H1 (cell line): ENCODE results near the gene SOX4. TPM values are rescaled to one million over a fixed set of nuclear protein-coding genes. Genes with fewer than 3 reads are reported as not detected.

Experiments used
- CTCF ChIA-PET: fragments of 300-600 bp; sonication (Branson Sonifier 250); formaldehyde crosslinking; loops from one replicate; lab custom pipeline; 2021; ENCODE audit not compliant: partially characterized antibody; lab: Charles Lee
- POLR2A ChIA-PET: fragments of 300-600 bp; sonication (Branson Sonifier 250); formaldehyde crosslinking; loops from one replicate; lab custom pipeline; 2021; ENCODE audit warnings: inconsistent platforms; ENCODE audit not compliant: partially characterized antibody; lab: Charles Lee
- DNase-seq, 2 experiments: peaks; one replicate each; pipeline versions ENCODE4 v3.0.0 to v3.0.0-alpha.2; 2010 to 2022; ENCODE audit warnings: low spot score in 2 of 2, low read depth in 1 of 2, mixed read lengths in 1 of 2
- FAIRE-seq: peaks from 2 replicates; lab custom pipeline; 2011; peaks lifted over from hg19 to GRCh38; lab: Jason Lieb, UNC
- H2AFZ ChIP-seq: 2 replicates; pipeline ENCODE4 v1.8.1; 2012; ENCODE audit warnings: low read length, inconsistent platforms
- H2AK5ac ChIP-seq: 2 replicates; pipeline ENCODE4 v1.6.1; 2013; ENCODE audit warnings: low read depth, low read length
- H2BK120ac ChIP-seq: replicated peaks from 2 replicates; pipeline ENCODE3; 2013; ENCODE audit warnings: low read depth, low read length, inconsistent platforms
- H2BK12ac ChIP-seq: 2 replicates; pipeline ENCODE4 v1.6.1; 2013; ENCODE audit warnings: low read depth, low read length
- H2BK15ac ChIP-seq: 2 replicates; pipeline ENCODE4 v1.6.1; 2013; ENCODE audit warnings: low read length
- H2BK20ac ChIP-seq: 2 replicates; pipeline ENCODE4 v1.6.1; 2013; ENCODE audit warnings: low read length
- H2BK5ac ChIP-seq: 2 replicates; pipeline ENCODE4 v1.6.1; 2013; ENCODE audit warnings: low read depth, low read length
- H3K14ac ChIP-seq: 2 replicates; pipeline ENCODE4 v1.6.1; 2013; ENCODE audit warnings: inconsistent platforms; ENCODE audit not compliant: insufficient read length
- H3K18ac ChIP-seq: 2 replicates; pipeline ENCODE4 v1.6.1; 2013; ENCODE audit warnings: low read length; ENCODE audit errors: extremely low read depth
- H3K23ac ChIP-seq: 2 replicates; pipeline ENCODE4 v1.6.1; 2013; ENCODE audit warnings: inconsistent platforms; ENCODE audit not compliant: insufficient read length
- H3K23me2 ChIP-seq: 2 replicates; pipeline ENCODE4 v1.6.1; 2013; ENCODE audit warnings: low read depth, low read length
- H3K27ac ChIP-seq: 2 replicates; pipeline ENCODE4 v1.6.1; 2011; ENCODE audit warnings: low read depth, low read length, inconsistent platforms
- H3K27me3 ChIP-seq, 4 experiments: replicated peaks in 1 of 4; 1 replicate in 1 of 4; 2 replicates in 3 of 4; pipeline versions ENCODE4 v1.6.1 to v1.8.1; 2011 to 2013; ENCODE audit warnings: low read length in 3 of 4, mild to moderate bottlenecking in 3 of 4, inconsistent platforms in 2 of 4, mixed read lengths in 2 of 4, moderate library complexity in 1 of 4; ENCODE audit not compliant: control insufficient read depth in 3 of 4, insufficient read depth in 3 of 4; ENCODE audit errors: extremely low read depth in 1 of 4
- H3K36me3 ChIP-seq, 4 experiments: 2 replicates each; pipeline versions ENCODE4 v1.6.1 to v1.8.1; 2011 to 2013; ENCODE audit warnings: mild to moderate bottlenecking in 4 of 4, low read length in 3 of 4, moderate library complexity in 2 of 4, control low read depth in 1 of 4, inconsistent platforms in 1 of 4; ENCODE audit not compliant: insufficient read depth in 4 of 4, control insufficient read depth in 2 of 4
- H3K4ac ChIP-seq: replicated peaks from 2 replicates; pipeline ENCODE3; 2013; ENCODE audit warnings: low read length, low read depth, mixed read lengths, inconsistent platforms; ENCODE audit not compliant: insufficient read length
- H3K4me1 ChIP-seq, 4 experiments: replicated peaks in 1 of 4; 1 replicate in 1 of 4; 2 replicates in 3 of 4; pipeline versions ENCODE4 v1.6.1 to v1.8.1; 2011 to 2013; ENCODE audit warnings: low read length in 3 of 4, inconsistent platforms in 2 of 4, mixed read lengths in 1 of 4; ENCODE audit not compliant: insufficient read depth in 4 of 4, control insufficient read depth in 3 of 4
- H3K4me2 ChIP-seq, 2 experiments: 2 replicates each; pipeline versions ENCODE4 v1.6.1 to v1.8.1; 2011 to 2013; ENCODE audit warnings: low read depth in 2 of 2, low read length in 2 of 2, control low read depth in 1 of 2, inconsistent platforms in 1 of 2, mild to moderate bottlenecking in 1 of 2; ENCODE audit not compliant: insufficient read depth in 1 of 2
- H3K4me3 ChIP-seq, 4 experiments: fragments of 200-600, 300-600 bp in 1 of 4; sonication (generic), shearing (Covaris generic), sonication (Bioruptor Twin) in 1 of 4; 2 replicates each; pipeline versions ENCODE4 v1.5.1 to v1.8.1; 2011 to 2016; ENCODE audit warnings: low read length in 4 of 4, low read depth in 3 of 4, control low read depth in 2 of 4, inconsistent platforms in 2 of 4, mild to moderate bottlenecking in 2 of 4, mixed read lengths in 1 of 4, moderate library complexity in 1 of 4; ENCODE audit not compliant: insufficient read depth in 2 of 4; ENCODE audit errors: extremely low read depth in 1 of 4
- H3K56ac ChIP-seq: replicated peaks from 2 replicates; pipeline ENCODE3; 2013; ENCODE audit warnings: low read depth, mild to moderate bottlenecking, mixed read lengths, low read length, inconsistent platforms; ENCODE audit not compliant: insufficient read length
- H3K79me1 ChIP-seq: 2 replicates; pipeline ENCODE4 v1.6.1; 2013; ENCODE audit warnings: low read depth, low read length, control low read depth
- H3K79me2 ChIP-seq, 2 experiments: 2 replicates each; pipeline versions ENCODE4 v1.6.1 to v1.8.1; 2012 to 2013; ENCODE audit warnings: low read length in 2 of 2, mild to moderate bottlenecking in 2 of 2, inconsistent platforms in 1 of 2; ENCODE audit not compliant: insufficient read depth in 2 of 2, control insufficient read depth in 1 of 2
- H3K9ac ChIP-seq, 4 experiments: replicated peaks in 1 of 4; 1 replicate in 1 of 4; 2 replicates in 3 of 4; pipeline versions ENCODE4 v1.6.1 to v1.8.1; 2011 to 2013; ENCODE audit warnings: low read depth in 3 of 4, low read length in 3 of 4, control low read depth in 2 of 4, mild to moderate bottlenecking in 2 of 4, moderate library complexity in 2 of 4, inconsistent platforms in 1 of 4; ENCODE audit errors: extremely low read depth in 1 of 4
- H3K9me3 ChIP-seq, 2 experiments: 2 replicates each; pipeline versions ENCODE4 v1.6.1 to v1.8.1; 2012 to 2013; ENCODE audit warnings: mild to moderate bottlenecking in 2 of 2, moderate library complexity in 2 of 2, control low read depth in 1 of 2, inconsistent platforms in 1 of 2, low read depth in 1 of 2, low read length in 1 of 2, mixed read lengths in 1 of 2; ENCODE audit not compliant: insufficient read depth in 2 of 2
- H4K20me1 ChIP-seq, 2 experiments: replicated peaks in 1 of 2; 2 replicates each; pipeline versions ENCODE3 to v1.8.1; 2011 to 2013; ENCODE audit warnings: inconsistent platforms in 2 of 2, low read length in 2 of 2, mild to moderate bottlenecking in 1 of 2; ENCODE audit not compliant: insufficient read depth in 2 of 2, control insufficient read depth in 1 of 2
- H4K5ac ChIP-seq: 2 replicates; pipeline ENCODE4 v1.6.1; 2013; ENCODE audit warnings: low read length, low read depth, mixed read lengths, inconsistent platforms; ENCODE audit not compliant: insufficient read length
- H4K8ac ChIP-seq: 2 replicates; pipeline ENCODE4 v1.8.0; 2013; ENCODE audit warnings: mild to moderate bottlenecking, moderate library complexity, low read length, inconsistent platforms; ENCODE audit not compliant: insufficient read depth; ENCODE audit errors: extremely low read depth
- H4K91ac ChIP-seq: replicated peaks from 2 replicates; pipeline ENCODE3; 2013; ENCODE audit warnings: low read length, mixed read lengths, inconsistent platforms; ENCODE audit not compliant: insufficient read length
- BRCA1 ChIP-seq: IDR thresholded peaks from 2 replicates; pipeline ENCODE4 v1.6.1; 2012; ENCODE audit warnings: low read depth, low read length, improper control_type of control experiment
- CBX8 ChIP-seq: fragments of 300-800, 300-1000 bp; sonication (generic); IDR thresholded peaks from 2 replicates; pipeline ENCODE4 v1.7.1; 2016; ENCODE audit warnings: low read depth, low read length, borderline replicate concordance
- CHD1 ChIP-seq: IDR thresholded peaks from 2 replicates; pipeline ENCODE4 v1.6.1; 2012; ENCODE audit warnings: low read depth, low read length, improper control_type of control experiment
- CHD2 ChIP-seq: IDR thresholded peaks from 2 replicates; pipeline ENCODE4 v1.6.1; 2012; ENCODE audit warnings: low read length, improper control_type of control experiment
- EGR1 ChIP-seq: IDR thresholded peaks from 2 replicates; pipeline ENCODE4 v1.6.1; 2011; ENCODE audit warnings: low read depth, low read length, borderline replicate concordance
- EZH2 ChIP-seq: fragments of 200-600 bp; sonication (generic); IDR thresholded peaks from 2 replicates; pipeline ENCODE4 v1.7.1; 2012; ENCODE audit warnings: low read depth, mild to moderate bottlenecking, moderate library complexity, low read length, inconsistent platforms; ENCODE audit not compliant: severe bottlenecking
- JUND ChIP-seq: IDR thresholded peaks from 2 replicates; pipeline ENCODE4 v1.6.1; 2011; ENCODE audit warnings: mild to moderate bottlenecking, improper control_type of control experiment, low read length
- KDM4A ChIP-seq: IDR thresholded peaks from one replicate; pipeline ENCODE4 v1.7.1; 2012; ENCODE audit warnings: low read depth, mild to moderate bottlenecking, moderate library complexity, low read length, inconsistent platforms; ENCODE audit not compliant: severe bottlenecking
- KDM5A ChIP-seq: fragments of 200-600 bp; IDR thresholded peaks from 2 replicates; pipeline ENCODE4 v1.7.1; 2012; ENCODE audit warnings: mild to moderate bottlenecking, low read length, inconsistent platforms, mixed read lengths
- POLR2A ChIP-seq, 2 experiments: IDR thresholded peaks; 1 replicate in 1 of 2; 2 replicates in 1 of 2; pipeline ENCODE4 v1.6.1; 2011; ENCODE audit warnings: low read depth in 2 of 2, low read length in 2 of 2, mild to moderate bottlenecking in 2 of 2; ENCODE audit errors: control extremely low read depth in 1 of 2
- SRF ChIP-seq: IDR thresholded peaks from 2 replicates; pipeline ENCODE4 v1.6.1; 2011; ENCODE audit warnings: mild to moderate bottlenecking, low read depth, low read length, moderate library complexity
- TAF1 ChIP-seq: IDR thresholded peaks from 2 replicates; pipeline ENCODE4 v1.6.1; 2011; ENCODE audit warnings: mild to moderate bottlenecking, low read depth, low read length
- TBP ChIP-seq: IDR thresholded peaks from 2 replicates; pipeline ENCODE4 v1.6.1; 2011; ENCODE audit warnings: low read depth, low read length, improper control_type of control experiment
- WGBS, 2 experiments: shearing (Covaris generic) in 1 of 2; methylation state at CpG; one replicate each; pipeline versions ENCODE4 v1.1.6 to v1.1.7; 2013 to 2015; ENCODE audit warnings: low lambda C conversion rate in 2 of 2, mixed read lengths in 2 of 2, inconsistent platforms in 1 of 2, low coverage in 1 of 2, missing lambda C conversion rate in 1 of 2; ENCODE audit not compliant: insufficient replicate concordance in 2 of 2, insufficient coverage in 1 of 2, insufficient read length in 1 of 2; ENCODE audit errors: extremely low coverage in 1 of 2, missing lambda C conversion rate in 1 of 2; 5-methylcytosine and 5-hydroxymethylcytosine counted together
- polyA plus RNA-seq, 7 experiments: library from polyadenylated mRNA; depleted of rRNA in 3 of 7; stranded (reverse) in 5 of 7; unstranded in 2 of 7; fragments of >200 nt in 5 of 7; fragments of 200-250 nt in 2 of 7; gene quantifications; 1 replicate in 5 of 7; 2 replicates in 1 of 7; 4 replicates in 1 of 7; pipeline versions ENCODE4 v1.2.1 to v1.2.3, GENCODE V29; 2011 to 2013; ENCODE audit warnings: missing spikeins in 2 of 7, mixed read lengths in 2 of 7
- total RNA-seq: library from RNA; stranded (reverse); fragmentation: NEBNext Ultra II Directional; extraction: Animal tissue kit (Norgen Biotek cat#: 25700); gene quantifications from 2 replicates; pipeline ENCODE4 v1.2.1, GENCODE V29; 2021
- TF ChIP-seq, protein P1 (sequence below), 3 experiments: IDR thresholded peaks; 1 replicate in 2 of 3; 2 replicates in 1 of 3; pipeline versions ENCODE4 v1.5.1 to v1.6.1; 2011; ENCODE audit warnings: low read length in 3 of 3, mild to moderate bottlenecking in 3 of 3, inconsistent platforms in 2 of 3, low read depth in 1 of 3, moderate library complexity in 1 of 3; ENCODE audit not compliant: insufficient read depth in 1 of 3; ENCODE audit errors: control extremely low read depth in 1 of 3

SOX4 gene
- total and polyA plus RNA-seq, 2 of the 8 experiments (the other 6 are each of a cell fraction or from before 2014, with no cell fraction given) = 14.1 to 169 TPM

DNA sequence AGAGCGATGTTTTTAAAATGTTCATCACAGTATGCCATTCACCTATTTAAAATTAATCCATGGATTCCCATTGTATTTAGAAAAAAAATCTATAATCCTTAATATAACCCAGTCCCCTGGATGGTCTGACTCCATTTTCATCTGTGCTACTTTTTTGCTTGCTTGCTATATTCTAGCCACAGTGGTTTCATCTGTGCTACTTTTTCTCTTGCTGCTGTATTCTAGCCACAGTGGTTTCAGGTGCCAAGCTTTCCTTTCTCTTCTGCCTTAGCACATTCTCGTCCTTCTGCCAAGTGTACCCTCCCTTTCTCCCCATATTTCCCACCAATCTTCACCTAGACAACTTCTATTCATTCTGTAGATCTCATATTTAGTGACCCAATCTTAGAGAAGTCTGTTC, 33.3 kb upstream of the SOX4 start:
- no peak overlapping the region for H3K18ac ChIP-seq
- H2BK15ac ChIP-seq = no peak overlapping the region
- H3K14ac ChIP-seq = no peak overlapping the region
- no peak overlapping the region for H3K4me2 ChIP-seq
- H3K36me3 ChIP-seq = no peaks in the 10 kb centered on the region
- DNase-seq (no peak), FAIRE-seq (no peak)
- no peak overlapping the region for H3K4me3 ChIP-seq
- no peak overlapping the region for H3K9ac ChIP-seq
- no peak overlapping the region; the same call in 1 of the 2 replicates for H2BK20ac ChIP-seq
- no peak overlapping the region for H2BK12ac ChIP-seq
- H3K9me3 ChIP-seq = no peaks in the 10 kb centered on the region
- 79% methylated on average over 2 of the region's 2 CpGs; no CpG with 5 or more reads in 1 of the 2 experiments for WGBS, 2 experiments
- H4K91ac ChIP-seq = no peak overlapping the region
- H3K79me2 ChIP-seq = no peaks in the 10 kb centered on the region
- H3K56ac ChIP-seq = no peak overlapping the region
- ChIA-PET CTCF (interaction anchor here (1.2 to 1.9 kb wide), 2 partner anchors 12 to 38 kb away, joined by 3 to 4 read pairs; no protein-coding TSS in a partner anchor), POLR2A (no interaction called here)
- no peaks in the 10 kb centered on the region for H3K4me1 ChIP-seq
- H4K8ac ChIP-seq = no peak overlapping the region
- no peaks in the 10 kb centered on the region for H3K27me3 ChIP-seq
- H4K20me1 ChIP-seq = no peaks in the 10 kb centered on the region
- no peak overlapping the region for H2AFZ ChIP-seq
- no peaks in the 10 kb centered on the region for H3K23me2 ChIP-seq
- H3K23ac ChIP-seq = no peak overlapping the region
- H3K27ac ChIP-seq = no peak overlapping the region
- no peak overlapping the region for H3K4ac ChIP-seq
- H2AK5ac ChIP-seq = no peak overlapping the region
- H2BK5ac ChIP-seq = no peak overlapping the region
- H2BK120ac ChIP-seq = no peak overlapping the region
- no peak overlapping the region for H4K5ac ChIP-seq
- H3K79me1 ChIP-seq = no peaks in the 10 kb centered on the region
- TF ChIP-seq KDM4A (no peak), CHD2 (no peak), CHD1 (no peak), TAF1 (no peak), CBX8 (no peak), EGR1 (no peak), BRCA1 (no peak), POLR2A (IDR thresholded peaks at IDR 0.05; ENCODE audit: control extremely low read depth in 1 of 2, low read depth in 2 of 2, low read length in 2 of 2) (no peak), TBP (no peak), JUND (no peak), EZH2 (no peak), SRF (no peak), KDM5A (no peak)
- TF ChIP-seq, protein P1, sequence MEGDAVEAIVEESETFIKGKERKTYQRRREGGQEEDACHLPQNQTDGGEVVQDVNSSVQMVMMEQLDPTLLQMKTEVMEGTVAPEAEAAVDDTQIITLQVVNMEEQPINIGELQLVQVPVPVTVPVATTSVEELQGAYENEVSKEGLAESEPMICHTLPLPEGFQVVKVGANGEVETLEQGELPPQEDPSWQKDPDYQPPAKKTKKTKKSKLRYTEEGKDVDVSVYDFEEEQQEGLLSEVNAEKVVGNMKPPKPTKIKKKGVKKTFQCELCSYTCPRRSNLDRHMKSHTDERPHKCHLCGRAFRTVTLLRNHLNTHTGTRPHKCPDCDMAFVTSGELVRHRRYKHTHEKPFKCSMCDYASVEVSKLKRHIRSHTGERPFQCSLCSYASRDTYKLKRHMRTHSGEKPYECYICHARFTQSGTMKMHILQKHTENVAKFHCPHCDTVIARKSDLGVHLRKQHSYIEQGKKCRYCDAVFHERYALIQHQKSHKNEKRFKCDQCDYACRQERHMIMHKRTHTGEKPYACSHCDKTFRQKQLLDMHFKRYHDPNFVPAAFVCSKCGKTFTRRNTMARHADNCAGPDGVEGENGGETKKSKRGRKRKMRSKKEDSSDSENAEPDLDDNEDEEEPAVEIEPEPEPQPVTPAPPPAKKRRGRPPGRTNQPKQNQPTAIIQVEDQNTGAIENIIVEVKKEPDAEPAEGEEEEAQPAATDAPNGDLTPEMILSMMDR (IDR thresholded peaks at IDR 0.05; ENCODE audit: control extremely low read depth in 1 of 3, insufficient read depth in 1 of 3, low read depth in 1 of 3, low read length in 3 of 3) = no peak
